Left lobe of liver (tissue), 2 donors: ENCODE data around the gene EXOC5. TPM values are rescaled to one million over a fixed set of nuclear protein-coding genes. Genes with fewer than 3 reads are reported as not detected.
A peak's percentile ranks its signal among the peaks of the same experiment; 100 is the strongest.

Source experiments
- ATAC-seq: fragments of 200-7000 bp; cut with Tn5 transposase; one replicate; pipeline ENCODE4 v1.9.1; 2020; ENCODE audit warnings: mild to moderate bottlenecking, moderate library complexity
- DNase-seq: peaks from one replicate; pipeline ENCODE4 v3.0.0-alpha.2; 2020; ENCODE audit warnings: low spot score
- total RNA-seq: library from RNA; stranded (reverse); gene quantifications from one replicate; pipeline ENCODE4 v1.2.1, GENCODE V29; 2021
- donor health status: DM: no; HTN: no; CAD: no; lungs with moderate emphysema.
- donor health status: DM: no; HTN: yes; CAD: no.

Gene EXOC5
- total RNA-seq, 1 donor from 2014 or later, result 21.6 TPM

GRCh38 chr14:57171903-57172302 lies 96.8 kb downstream of the EXOC5 start:
- ATAC-seq (no peak), DNase-seq (no peak)

DNA sequence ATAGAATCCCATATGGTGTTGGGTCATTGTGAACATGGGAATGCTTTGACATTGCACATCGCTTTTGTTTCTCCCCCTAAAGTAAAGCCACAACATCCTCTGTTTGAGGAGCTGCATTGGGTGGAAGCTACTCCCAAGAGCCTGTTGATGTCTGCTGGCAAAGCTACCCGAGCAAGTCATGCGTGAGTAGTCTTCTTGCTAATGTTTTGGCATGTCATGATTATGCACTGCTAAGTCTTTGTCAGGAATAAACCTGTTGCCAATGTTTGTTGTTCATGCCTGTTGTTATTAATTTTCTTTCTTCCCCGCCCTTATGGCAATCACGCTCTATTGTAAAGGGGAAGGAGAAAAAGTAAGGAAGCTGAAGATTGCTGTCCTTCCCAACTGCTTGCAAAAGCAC lies 97.3 kb downstream of the EXOC5 start:
- no peak for ATAC-seq
- no peak for DNase-seq

GRCh38 chr14:57169901-57170300 lies 98.8 kb downstream of the EXOC5 start:
- DNase-seq (no peak), ATAC-seq (no peak)

DNA sequence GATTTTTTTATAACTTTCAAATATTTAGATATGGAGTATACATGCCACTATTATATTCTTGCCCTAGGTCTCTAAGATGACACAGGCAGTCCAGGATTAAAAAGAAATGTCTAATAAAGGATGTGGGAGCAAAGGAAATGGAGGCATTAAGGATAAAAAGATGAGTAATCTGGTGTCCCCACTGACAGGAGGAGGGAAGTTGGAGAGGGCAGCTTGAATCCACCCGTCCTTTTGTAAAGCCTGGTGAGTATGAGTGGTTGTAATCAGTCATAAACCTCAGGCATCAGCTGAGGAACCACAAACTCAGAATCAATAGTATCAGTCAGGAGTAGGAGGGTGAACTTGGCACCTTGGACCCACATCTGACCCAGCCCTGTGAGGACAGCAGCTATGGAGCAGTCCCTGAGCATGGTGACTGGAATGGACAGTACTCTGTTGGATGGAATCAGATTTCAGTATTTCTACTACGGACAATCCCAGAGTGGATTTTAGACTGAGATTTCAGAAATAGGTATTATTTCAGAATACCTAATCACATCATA lies 100.5 kb downstream of the EXOC5 start:
- DNase-seq, result no peak
- ATAC-seq, result peak; percentile 57

DNA sequence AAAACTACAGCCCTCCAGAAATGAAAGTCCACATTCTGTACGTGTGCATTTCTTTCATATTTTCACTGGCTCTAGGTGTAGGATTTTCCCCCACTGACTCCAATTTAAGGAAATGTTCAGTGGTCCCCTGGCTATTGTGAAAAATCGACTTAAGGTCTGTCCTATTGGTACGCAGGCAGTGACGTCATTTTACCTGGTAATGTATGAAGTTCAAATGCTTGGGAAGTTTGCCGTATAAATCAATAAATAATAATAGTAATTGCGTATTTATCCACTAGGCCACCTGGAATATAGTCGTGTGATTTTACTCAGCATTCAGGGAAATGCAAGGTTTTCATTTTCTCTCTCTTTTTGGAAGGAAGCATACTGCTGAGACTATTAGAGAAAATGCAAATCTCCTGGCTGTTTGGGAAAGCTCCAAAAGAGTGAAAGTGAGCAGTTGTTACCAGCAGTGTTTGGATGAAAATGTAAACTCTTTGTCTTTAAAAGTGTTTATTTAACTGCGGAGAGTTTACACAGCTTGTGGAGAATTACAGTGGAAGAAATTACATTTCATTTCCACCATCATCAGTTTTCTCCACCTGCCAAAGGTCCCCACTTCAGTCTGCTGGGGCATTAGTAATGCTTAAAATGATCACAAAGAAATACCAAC lies 107.0 kb downstream of the EXOC5 start:
- DNase-seq (no peak), ATAC-seq (no peak)

DNA sequence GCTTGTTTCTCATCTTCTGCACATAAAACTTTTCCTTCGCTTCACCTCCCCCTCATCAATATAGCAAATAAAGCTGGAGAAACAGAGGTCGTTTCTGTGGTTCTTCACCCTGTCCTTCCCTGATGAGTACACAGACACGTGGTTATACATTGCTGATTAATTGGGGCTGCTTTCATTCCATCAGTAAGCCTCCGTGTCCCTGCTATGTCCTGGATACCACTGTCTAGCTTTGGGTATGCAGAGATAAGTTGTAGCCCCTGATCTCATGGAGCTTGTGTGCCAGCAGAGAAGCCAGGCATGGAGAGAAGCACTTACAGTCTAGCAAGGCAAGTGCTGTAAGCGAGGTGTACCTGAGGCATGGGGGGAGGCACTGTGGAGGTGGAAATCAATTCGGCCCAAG lies 108.4 kb downstream of the EXOC5 start:
- DNase-seq (no peak), ATAC-seq (no peak)

- DNase-seq (no peak), ATAC-seq (no peak)
Measured at GRCh38 chr14:57153286-57153685, 115.4 kb downstream of the EXOC5 start.

Other genes starting within 250 kb of the EXOC5 start
- 20.2 TPM for gene AP5M1, start 66 bp upstream of the EXOC5 start, total RNA-seq
- 9.0 TPM for gene NAA30, start 121.7 kb upstream of the EXOC5 start, total RNA-seq
- gene CCDC198, start 225.0 kb upstream of the EXOC5 start, total RNA-seq, result 27.4 TPM